ENCODE results near the gene LRIG2.
"Not testable (repeated sequence)": the region's sequence is repeated elsewhere in the genome, so short reads cannot be mapped to it uniquely, and the experiment has no call there.

Gene LRIG2

GRCh38 chr1:113141650-113142473, 68.9 kb downstream of the LRIG2 start:
- peaks cover 1% of the 10 kb centered on the region; the same call in 1 of the 2 replicates for H3K4me1 ChIP-seq (ENCODE audit: control insufficient read depth, insufficient read depth, low read length)
- no peaks in the 10 kb centered on the region for H3K27me3 ChIP-seq (ENCODE audit: control insufficient read depth, insufficient read depth, low read length)
- no peak for DNase-seq (ENCODE audit: low read depth, low spot score)
- H3K36me3 ChIP-seq (ENCODE audit: control insufficient read depth, insufficient read depth, low read length), result no peaks in the 10 kb centered on the region
- no peak overlapping the region for H3K27ac ChIP-seq (ENCODE audit: low read length)
- no peaks in the 10 kb centered on the region for H3K9me3 ChIP-seq (ENCODE audit: control insufficient read depth, insufficient read depth, low read length)
- no CpG with 5 or more reads among the region's 4 CpGs for WGBS (ENCODE audit: insufficient coverage, insufficient read length)
- no peak overlapping the region for H3K4me3 ChIP-seq (ENCODE audit: low read length)

- Histone ChIP-seq H3K27me3 (ENCODE audit: control insufficient read depth, insufficient read depth, low read length) (no peaks in the 10 kb centered on the region), H3K36me3 (ENCODE audit: control insufficient read depth, insufficient read depth, low read length) (no peaks in the 10 kb centered on the region), H3K4me1 (ENCODE audit: control insufficient read depth, insufficient read depth, low read length) (peaks cover 1% of the 10 kb centered on the region; the same call in 1 of the 2 replicates), H3K27ac (ENCODE audit: low read length) (no peak overlapping the region), H3K9me3 (ENCODE audit: control insufficient read depth, insufficient read depth, low read length) (no peaks in the 10 kb centered on the region), H3K4me3 (ENCODE audit: low read length) (no peak overlapping the region)
- no peak for DNase-seq (ENCODE audit: low read depth, low spot score)
- WGBS (ENCODE audit: insufficient coverage, insufficient read length), result no CpG with 5 or more reads among the region's 1 CpG
These were observed 69.8 kb downstream of the LRIG2 start for GRCh38 chr1:113142791-113143190.

- no peaks in the 10 kb centered on the region; the same call in 1 of the 2 replicates for H3K4me1 ChIP-seq (ENCODE audit: control insufficient read depth, insufficient read depth, low read length)
- WGBS (ENCODE audit: insufficient coverage, insufficient read length), result no CpG with 5 or more reads among the region's 7 CpGs
- no peaks in the 10 kb centered on the region for H3K9me3 ChIP-seq (ENCODE audit: control insufficient read depth, insufficient read depth, low read length)
- H3K27me3 ChIP-seq (ENCODE audit: control insufficient read depth, insufficient read depth, low read length), result no peaks in the 10 kb centered on the region
- H3K4me3 ChIP-seq (ENCODE audit: low read length), result no peak overlapping the region
- H3K36me3 ChIP-seq (ENCODE audit: control insufficient read depth, insufficient read depth, low read length), result no peaks in the 10 kb centered on the region
- no peak overlapping the region for H3K27ac ChIP-seq (ENCODE audit: low read length)
- no peak for DNase-seq (ENCODE audit: low read depth, low spot score)
These were observed 73.5 kb downstream of the LRIG2 start for GRCh38 chr1:113146242-113147072.

- Histone ChIP-seq H3K27ac (ENCODE audit: low read length) (no peak overlapping the region), H3K36me3 (ENCODE audit: control insufficient read depth, insufficient read depth, low read length) (no peaks in the 10 kb centered on the region), H3K4me3 (ENCODE audit: low read length) (no peak overlapping the region), H3K9me3 (ENCODE audit: control insufficient read depth, insufficient read depth, low read length) (no peaks in the 10 kb centered on the region), H3K4me1 (ENCODE audit: control insufficient read depth, insufficient read depth, low read length) (no peaks in the 10 kb centered on the region; the same call in 1 of the 2 replicates), H3K27me3 (ENCODE audit: control insufficient read depth, insufficient read depth, low read length) (no peaks in the 10 kb centered on the region)
- DNase-seq (ENCODE audit: low read depth, low spot score), result no peak
- WGBS (ENCODE audit: insufficient coverage, insufficient read length), result no CpG with 5 or more reads among the region's 3 CpGs
These were observed 74.2 kb downstream of the LRIG2 start for GRCh38 chr1:113147073-113147625.

- Histone ChIP-seq H3K4me1 (ENCODE audit: control insufficient read depth, insufficient read depth, low read length) (no peaks in the 10 kb centered on the region), H3K36me3 (ENCODE audit: control insufficient read depth, insufficient read depth, low read length) (no peaks in the 10 kb centered on the region), H3K27ac (ENCODE audit: low read length) (no peak overlapping the region), H3K27me3 (ENCODE audit: control insufficient read depth, insufficient read depth, low read length) (no peaks in the 10 kb centered on the region), H3K4me3 (ENCODE audit: low read length) (no peak overlapping the region), H3K9me3 (ENCODE audit: control insufficient read depth, insufficient read depth, low read length) (no peaks in the 10 kb centered on the region)
- no CpG with 5 or more reads among the region's 4 CpGs for WGBS (ENCODE audit: insufficient coverage, insufficient read length)
- DNase-seq (ENCODE audit: low read depth, low spot score), result no peak
These were observed 74.8 kb downstream of the LRIG2 start for GRCh38 chr1:113147826-113148225.

- WGBS (ENCODE audit: insufficient coverage, insufficient read length), result no CpG with 5 or more reads among the region's 4 CpGs
- not testable (repeated sequence) for DNase-seq (ENCODE audit: low read depth, low spot score)
These were observed 77.5 kb downstream of the LRIG2 start for GRCh38 chr1:113150494-113150893.

GRCh38 chr1:113153116-113153803, 80.3 kb downstream of the LRIG2 start:
- DNase-seq (ENCODE audit: low read depth, low spot score), result no peak

More at GRCh38 chr1:113150494-113150893, 77.5 kb downstream of the LRIG2 start:
- not testable (repeated sequence) for H3K36me3 ChIP-seq (ENCODE audit: control insufficient read depth, insufficient read depth, low read length); H3K27ac ChIP-seq (ENCODE audit: low read length); H3K27me3 ChIP-seq (ENCODE audit: control insufficient read depth, insufficient read depth, low read length); H3K9me3 ChIP-seq (ENCODE audit: control insufficient read depth, insufficient read depth, low read length); H3K4me3 ChIP-seq (ENCODE audit: low read length); H3K4me1 ChIP-seq (ENCODE audit: control insufficient read depth, insufficient read depth, low read length)

GRCh38 chr1:113156368-113156767, 83.4 kb downstream of the LRIG2 start:
- Histone ChIP-seq H3K27me3 (ENCODE audit: control insufficient read depth, insufficient read depth, low read length) (no peaks in the 10 kb centered on the region), H3K36me3 (ENCODE audit: control insufficient read depth, insufficient read depth, low read length) (no peaks in the 10 kb centered on the region), H3K9me3 (ENCODE audit: control insufficient read depth, insufficient read depth, low read length) (peaks cover 1% of the 10 kb centered on the region; the same call in 1 of the 2 replicates), H3K27ac (ENCODE audit: low read length) (no peak overlapping the region), H3K4me1 (ENCODE audit: control insufficient read depth, insufficient read depth, low read length) (no peaks in the 10 kb centered on the region), H3K4me3 (ENCODE audit: low read length) (no peak overlapping the region)
- DNase-seq (ENCODE audit: low read depth, low spot score), result no peak
- WGBS (ENCODE audit: insufficient coverage, insufficient read length), result no CpG with 5 or more reads among the region's 1 CpG

More at GRCh38 chr1:113153116-113153803, 80.3 kb downstream of the LRIG2 start:
- no peak overlapping the region for H3K27ac ChIP-seq (ENCODE audit: low read length)
- no peak overlapping the region for H3K4me3 ChIP-seq (ENCODE audit: low read length)
- no peaks in the 10 kb centered on the region for H3K4me1 ChIP-seq (ENCODE audit: control insufficient read depth, insufficient read depth, low read length)
- H3K36me3 ChIP-seq (ENCODE audit: control insufficient read depth, insufficient read depth, low read length), result no peaks in the 10 kb centered on the region
- H3K27me3 ChIP-seq (ENCODE audit: control insufficient read depth, insufficient read depth, low read length), result no peaks in the 10 kb centered on the region
- WGBS (ENCODE audit: insufficient coverage, insufficient read length), result no CpG with 5 or more reads among the region's 5 CpGs
- H3K9me3 ChIP-seq (ENCODE audit: control insufficient read depth, insufficient read depth, low read length), result peaks cover 1% of the 10 kb centered on the region; the same call in 1 of the 2 replicates

- not testable (repeated sequence) for DNase-seq (ENCODE audit: low read depth, low spot score); H3K9me3 ChIP-seq (ENCODE audit: control insufficient read depth, insufficient read depth, low read length); H3K27me3 ChIP-seq (ENCODE audit: control insufficient read depth, insufficient read depth, low read length); H3K27ac ChIP-seq (ENCODE audit: low read length); H3K4me3 ChIP-seq (ENCODE audit: low read length); H3K36me3 ChIP-seq (ENCODE audit: control insufficient read depth, insufficient read depth, low read length); H3K4me1 ChIP-seq (ENCODE audit: control insufficient read depth, insufficient read depth, low read length)
- WGBS (ENCODE audit: insufficient coverage, insufficient read length), result no CpG with 5 or more reads among the region's 6 CpGs
These were observed 85.7 kb downstream of the LRIG2 start for GRCh38 chr1:113158743-113159142.

- DNase-seq (ENCODE audit: low read depth, low spot score), result no peak
- no peak overlapping the region for H3K4me3 ChIP-seq (ENCODE audit: low read length)
- no peaks in the 10 kb centered on the region for H3K36me3 ChIP-seq (ENCODE audit: control insufficient read depth, insufficient read depth, low read length)
- no peaks in the 10 kb centered on the region for H3K4me1 ChIP-seq (ENCODE audit: control insufficient read depth, insufficient read depth, low read length)
- no peak overlapping the region for H3K27ac ChIP-seq (ENCODE audit: low read length)
- WGBS (ENCODE audit: insufficient coverage, insufficient read length), result no CpG with 5 or more reads among the region's 5 CpGs
- no peaks in the 10 kb centered on the region for H3K9me3 ChIP-seq (ENCODE audit: control insufficient read depth, insufficient read depth, low read length)
- no peaks in the 10 kb centered on the region for H3K27me3 ChIP-seq (ENCODE audit: control insufficient read depth, insufficient read depth, low read length)
These were observed 93.5 kb downstream of the LRIG2 start for GRCh38 chr1:113166473-113166872.
